Liver (tissue), 9 donors: ENCODE data around the gene RYR2. TPM values are rescaled to one million over a fixed set of nuclear protein-coding genes. Genes with fewer than 3 reads are reported as not detected.

Experiments used
- DNase-seq: peaks from one replicate; pipeline ENCODE4 v3.0.0-alpha.2; 2017; ENCODE audit warnings: low spot score
- H3K27ac ChIP-seq, 2 donors: one replicate each; pipeline ENCODE4 v1.7.0; 2013; ENCODE audit warnings: inconsistent platforms in 2 of 2, low read length in 2 of 2, control low read depth in 1 of 2, low read depth in 1 of 2, mild to moderate bottlenecking in 1 of 2
- H3K27me3 ChIP-seq, 4 donors: one replicate each; pipeline versions ENCODE4 v1.6.1 to v1.7.0; 2013; ENCODE audit warnings: low read length in 3 of 4, inconsistent platforms in 1 of 4, mild to moderate bottlenecking in 1 of 4, moderate library complexity in 1 of 4; ENCODE audit not compliant: control insufficient read depth in 4 of 4, insufficient read depth in 4 of 4
- H3K36me3 ChIP-seq, 4 donors: one replicate each; pipeline versions ENCODE4 v1.6.1 to v1.7.0; 2013; ENCODE audit warnings: low read length in 3 of 4, mild to moderate bottlenecking in 3 of 4, low read depth in 1 of 4, moderate library complexity in 1 of 4; ENCODE audit not compliant: control insufficient read depth in 4 of 4, insufficient read depth in 3 of 4
- H3K4me1 ChIP-seq, 4 donors: one replicate each; pipeline versions ENCODE4 v1.6.1 to v1.7.0; 2013; ENCODE audit warnings: low read length in 3 of 4, mild to moderate bottlenecking in 3 of 4, moderate library complexity in 1 of 4; ENCODE audit not compliant: control insufficient read depth in 4 of 4, insufficient read depth in 4 of 4
- H3K4me3 ChIP-seq, 3 donors: one replicate each; pipeline versions ENCODE4 v1.6.1 to v1.7.0; 2013; ENCODE audit warnings: low read length in 3 of 3, control low read depth in 1 of 3, low read depth in 1 of 3, mild to moderate bottlenecking in 1 of 3
- H3K9ac ChIP-seq, 2 donors: one replicate each; pipeline ENCODE4 v1.7.0; 2013; ENCODE audit warnings: low read length in 2 of 2, mild to moderate bottlenecking in 2 of 2, moderate library complexity in 2 of 2, control low read depth in 1 of 2, low read depth in 1 of 2
- H3K9me3 ChIP-seq, 4 donors: one replicate each; pipeline versions ENCODE4 v1.6.1 to v1.7.0; 2013; ENCODE audit warnings: low read length in 3 of 4; ENCODE audit not compliant: control insufficient read depth in 4 of 4
- ATF3 ChIP-seq: IDR thresholded peaks from 2 replicates; pipeline ENCODE4 v1.6.1; 2016; ENCODE audit warnings: antibody characterized with exemption
- CTCF ChIP-seq: fragments of 150-350 bp; IDR thresholded peaks from 2 replicates; pipeline ENCODE4 v1.5.1; 2017; ENCODE audit warnings: improper control_type of control experiment, low read depth, low read length; ENCODE audit not compliant: missing input control
- EGR1 ChIP-seq, 2 donors: IDR thresholded peaks; 2 replicates each; pipeline ENCODE4 v1.6.1; 2016 to 2018; ENCODE audit warnings: antibody characterized with exemption in 2 of 2, low read depth in 2 of 2
- FOXA1 ChIP-seq: IDR thresholded peaks from 2 replicates; pipeline ENCODE4 v1.6.1; 2016; ENCODE audit warnings: antibody characterized with exemption
- FOXA2 ChIP-seq: IDR thresholded peaks from 2 replicates; pipeline ENCODE4 v1.6.1; 2016; ENCODE audit warnings: antibody characterized with exemption
- GABPA ChIP-seq, 2 donors: IDR thresholded peaks in 1 of 2; conservative IDR thresholded peaks in 1 of 2; 2 replicates each; pipeline ENCODE4 v1.6.1; 2016; ENCODE audit warnings: antibody characterized with exemption in 2 of 2, mild to moderate bottlenecking in 1 of 2, moderate library complexity in 1 of 2
- HNF4A ChIP-seq, 2 donors: conservative IDR thresholded peaks; 2 replicates each; pipeline ENCODE4 v1.6.1; 2016; ENCODE audit warnings: antibody characterized with exemption in 2 of 2, mild to moderate bottlenecking in 2 of 2
- JUND ChIP-seq, 2 donors: IDR thresholded peaks; 2 replicates each; pipeline ENCODE4 v1.6.1; 2016; ENCODE audit warnings: antibody characterized with exemption in 2 of 2
- MAX ChIP-seq: IDR thresholded peaks from 2 replicates; pipeline ENCODE4 v1.6.1; 2016; ENCODE audit warnings: antibody characterized with exemption
- NR2F2 ChIP-seq: IDR thresholded peaks from 2 replicates; pipeline ENCODE4 v1.6.1; 2016; ENCODE audit warnings: antibody characterized with exemption
- RAD21 ChIP-seq, 2 donors: IDR thresholded peaks; 2 replicates each; pipeline ENCODE4 v1.6.1; 2016; ENCODE audit warnings: antibody characterized with exemption in 2 of 2, mild to moderate bottlenecking in 2 of 2
- REST ChIP-seq: IDR thresholded peaks from 2 replicates; pipeline ENCODE4 v1.6.1; 2016; ENCODE audit warnings: antibody characterized with exemption, mild to moderate bottlenecking
- RXRA ChIP-seq, 2 donors: IDR thresholded peaks; 2 replicates each; pipeline ENCODE4 v1.6.1; 2017 to 2018; ENCODE audit warnings: antibody characterized with exemption in 2 of 2, mild to moderate bottlenecking in 1 of 2
- SP1 ChIP-seq: IDR thresholded peaks from 2 replicates; pipeline ENCODE4 v1.6.1; 2018; ENCODE audit warnings: antibody characterized with exemption, mild to moderate bottlenecking
- YY1 ChIP-seq: IDR thresholded peaks from 2 replicates; pipeline ENCODE4 v1.6.1; 2016; ENCODE audit warnings: antibody characterized with exemption, mild to moderate bottlenecking
- ZBTB33 ChIP-seq: IDR thresholded peaks from 2 replicates; pipeline ENCODE4 v1.6.1; 2016; ENCODE audit warnings: antibody characterized with exemption
- polyA plus RNA-seq, 2 donors: library from polyadenylated mRNA; stranded (reverse) in 1 of 2; unstranded in 1 of 2; fragments of 200-250 nt in 1 of 2; fragments of >200 nt in 1 of 2; fragmentation: Nextera tagmentation in 1 of 2; extraction: Ambion mirVana in 1 of 2; gene quantifications; one replicate each; pipeline versions ENCODE4 v1.2.1 to v1.2.3, GENCODE V29; 2013 to 2015
- total RNA-seq, 2 donors: library from RNA; depleted of rRNA; stranded (reverse); fragments of >200 nt; gene quantifications; one replicate each; pipeline ENCODE4 v1.2.3, GENCODE V29; 2014
- donor health status: healthy.
- donor health status: healthy.
- donor health status: healthy.
- donor health status: healthy.
- donor health status: healthy.

Gene RYR2
- total and polyA plus RNA-seq, 4 donors = 0.06 to 0.75 (median 0.31) TPM

GRCh38 chr1:237583270-237583669 lies 541.3 kb downstream of the RYR2 start:
- Histone ChIP-seq H3K9ac (no peak overlapping the region), H3K4me1 (no peaks in the 10 kb centered on the region), H3K9me3 (peaks cover 0 to 3% (median 0%) of the 10 kb centered on the region in 4 donors), H3K4me3 (no peak overlapping the region), H3K27me3 (peaks cover 0 to 3% (median 0%) of the 10 kb centered on the region in 4 donors), H3K27ac (no peak overlapping the region), H3K36me3 (no peaks in the 10 kb centered on the region)
- no peak for TF ChIP-seq MAX
- TF ChIP-seq HNF4A (conservative IDR thresholded peaks at IDR 0.05) = no peak
- no peak for TF ChIP-seq FOXA1
- no peak for TF ChIP-seq REST
- TF ChIP-seq RXRA (IDR thresholded peaks at IDR 0.05) = no peak
- TF ChIP-seq FOXA2 = no peak
- no peak for TF ChIP-seq ZBTB33
- no peak for TF ChIP-seq JUND (IDR thresholded peaks at IDR 0.05)
- TF ChIP-seq GABPA (IDR thresholded peaks at IDR 0.05 in 1 of 2, conservative IDR thresholded peaks at IDR 0.05 in 1 of 2) = no peak
- no peak for DNase-seq

- H3K27ac ChIP-seq = no peak overlapping the region
- no peaks in the 10 kb centered on the region for H3K4me1 ChIP-seq
- H3K36me3 ChIP-seq = no peaks in the 10 kb centered on the region
- DNase-seq = no peak
- no peak overlapping the region for H3K9ac ChIP-seq
- peaks cover 0 to 3% (median 0%) of the 10 kb centered on the region in 4 donors for H3K27me3 ChIP-seq
- H3K9me3 ChIP-seq = peaks cover 0 to 3% (median 0%) of the 10 kb centered on the region in 4 donors
- TF ChIP-seq NR2F2 (no peak), YY1 (no peak), EGR1 (IDR thresholded peaks at IDR 0.05; ENCODE audit: low read depth in 2 of 2) (no peak), CTCF (no peak), MAX (no peak), SP1 (no peak), FOXA2 (no peak), ATF3 (no peak), REST (no peak), HNF4A (conservative IDR thresholded peaks at IDR 0.05) (no peak), GABPA (IDR thresholded peaks at IDR 0.05 in 1 of 2, conservative IDR thresholded peaks at IDR 0.05 in 1 of 2) (no peak), RAD21 (IDR thresholded peaks at IDR 0.05) (no peak), JUND (IDR thresholded peaks at IDR 0.05) (no peak), ZBTB33 (no peak)
- H3K4me3 ChIP-seq = no peak overlapping the region
Observed at GRCh38 chr1:237583756-237584155, 541.8 kb downstream of the RYR2 start.
